ENCODE measurements around the gene MON1A. TPM values are rescaled to one million over a fixed set of nuclear protein-coding genes. Genes with fewer than 3 reads are reported as not detected.

Gene MON1A
- 16.7 and 19.3 TPM in 2 replicates for total RNA-seq

GRCh38 chr3:49929291-49930167 is at the start of gene MON1A:
Gene MON1A (minus strand): TSS chr3:49929811. CDS start chr3:49913346, 16,465 bp downstream.

GRCh38 chr3:49939858-49940666 is 10.5 kb upstream of the MON1A start, which contains the start of gene RBM6:
Gene RBM6 (plus strand): TSS chr3:49940150. CDS start chr3:49962642, 22,492 bp downstream.

GRCh38 chr3:49903451-49904424 is 25.9 kb downstream of the MON1A start, which contains the start of gene MST1R:
Gene MST1R (minus strand): TSS chr3:49903873. CDS start chr3:49903609, 264 bp downstream.

GRCh38 chr3:49869525-49870126 is 60.0 kb downstream of the MON1A start, which contains the start of gene CAMKV:
Gene CAMKV (minus strand): TSS chr3:49869906. CDS start chr3:49862388, 7,518 bp downstream.

Small RNA genes within 50 kb of the gene (small RNA-seq; reads per million reads assigned to genes)
- gene RN7SL217P, result not detected

Other genes starting within 250 kb of the MON1A start
- 2.6 and 3.9 TPM in 2 replicates for gene MST1, start 240.3 kb downstream of the MON1A start, total RNA-seq
- gene RNF123, start 240.3 kb downstream of the MON1A start, total RNA-seq, result 29.5 and 35.9 TPM in 2 replicates
- 0.76 and 0.98 TPM in 2 replicates for gene AMIGO3, start 210.1 kb downstream of the MON1A start, total RNA-seq
- gene GMPPB, start 205.9 kb downstream of the MON1A start, total RNA-seq, result 33.6 and 40.0 TPM in 2 replicates
- gene IP6K1, start 143.3 kb downstream of the MON1A start, total RNA-seq, result 60.8 and 67.4 TPM in 2 replicates
- gene CDHR4, start 129.9 kb downstream of the MON1A start, total RNA-seq, result not detected in 2 replicates
- gene INKA1, start 126.5 kb downstream of the MON1A start, total RNA-seq, result 9.6 and 15.4 TPM in 2 replicates
- gene UBA7, start 115.9 kb downstream of the MON1A start, total RNA-seq, result 18.6 and 38.9 TPM in 2 replicates
- 3.6 and 5.5 TPM in 2 replicates for gene TRAIP, start 73.2 kb downstream of the MON1A start, total RNA-seq
- gene CAMKV, start 59.9 kb downstream of the MON1A start, total RNA-seq, result not detected in 2 replicates
- 0.29 and 0.33 TPM in 2 replicates for gene MST1R, start 25.9 kb downstream of the MON1A start, total RNA-seq
- 46.1 and 58.1 TPM in 2 replicates for gene RBM6, start 10.3 kb upstream of the MON1A start, total RNA-seq
- 151 and 189 TPM in 2 replicates for gene RBM5, start 159.1 kb upstream of the MON1A start, total RNA-seq
- 38.3 and 76.8 TPM in 2 replicates for gene SEMA3F, start 225.5 kb upstream of the MON1A start, total RNA-seq